ENCODE results near the gene TOLLIP.
"Not testable (repeated sequence)": the region's sequence is repeated elsewhere in the genome, so short reads cannot be mapped to it uniquely, and the experiment has no call there.

Gene TOLLIP

GRCh38 chr11:1309498-1310317 lies at the start of gene TOLLIP:
Gene TOLLIP (minus strand): TSS chr11:1309632. CDS start chr11:1309498, 134 bp downstream.
- peak; percentile 95 for DNase-seq

DNA sequence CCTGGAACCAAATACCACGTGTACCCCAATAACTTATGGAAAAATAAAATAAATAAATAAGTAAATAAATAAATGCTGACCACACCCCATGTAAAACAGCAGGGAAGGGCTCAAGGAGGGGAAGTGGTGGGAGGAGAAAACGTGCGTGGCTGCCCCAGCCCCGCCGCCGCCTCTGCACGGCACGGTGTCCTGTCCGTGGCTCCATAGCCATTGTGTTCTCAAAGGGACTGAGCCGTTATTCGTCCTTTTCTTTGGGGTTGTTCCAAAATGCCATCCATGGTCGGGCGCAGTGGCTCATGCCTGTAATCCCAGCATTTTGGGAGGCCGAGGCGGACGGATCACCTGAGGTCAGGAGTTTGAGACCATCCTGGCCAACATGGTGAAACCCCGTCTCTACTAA lies 49.5 kb upstream of the TOLLIP start:
- DNase-seq, result not testable (repeated sequence)

- DNase-seq, result no peak
Measured at GRCh38 chr11:1358286-1358685, 48.9 kb upstream of the TOLLIP start.

- no peak for DNase-seq
Measured at GRCh38 chr11:1356478-1356960, 47.1 kb upstream of the TOLLIP start.

- no peak for DNase-seq
Measured at GRCh38 chr11:1356007-1356435, 46.6 kb upstream of the TOLLIP start.

GRCh38 chr11:1354125-1354938 lies 44.9 kb upstream of the TOLLIP start:
- DNase-seq, result no peak

DNA sequence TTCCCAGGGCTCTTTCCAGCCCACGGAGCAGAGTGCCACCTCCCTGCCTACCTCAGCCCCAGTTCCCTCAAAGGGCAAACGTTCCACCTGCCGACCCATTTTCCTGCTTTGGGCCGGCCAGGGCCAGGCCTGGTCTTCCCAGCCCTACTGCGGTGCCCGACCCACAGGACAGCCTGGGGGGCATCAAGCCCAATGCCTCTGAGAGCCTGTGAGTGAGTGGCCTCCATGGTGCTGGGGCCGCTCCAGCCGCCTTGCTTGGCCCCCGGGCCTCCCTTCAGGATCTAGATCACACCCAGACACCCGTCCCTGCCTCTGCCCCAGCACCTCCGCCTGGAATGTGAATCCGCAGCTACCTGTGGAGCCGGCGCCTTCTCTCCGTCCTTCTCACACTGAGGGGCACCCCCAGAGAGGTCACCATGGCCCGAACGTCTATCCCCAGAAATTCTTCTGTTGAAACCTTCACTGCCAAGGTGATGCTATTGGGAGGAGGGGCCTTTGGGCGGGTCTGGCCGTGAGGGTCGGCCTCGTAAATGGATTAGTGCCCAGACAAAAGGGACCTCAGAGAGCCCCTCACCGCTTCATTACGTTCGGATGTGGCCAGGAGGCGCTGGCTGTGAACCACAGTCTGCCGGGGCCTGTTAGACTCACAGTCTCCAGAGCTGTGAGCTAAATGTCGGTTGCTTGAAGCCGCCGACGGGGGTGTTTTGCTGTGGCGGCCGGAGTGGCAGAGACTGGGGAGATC lies 44.1 kb upstream of the TOLLIP start:
- no peak for DNase-seq

GRCh38 chr11:1352696-1353382 lies 43.4 kb upstream of the TOLLIP start:
- DNase-seq, result no peak

DNA sequence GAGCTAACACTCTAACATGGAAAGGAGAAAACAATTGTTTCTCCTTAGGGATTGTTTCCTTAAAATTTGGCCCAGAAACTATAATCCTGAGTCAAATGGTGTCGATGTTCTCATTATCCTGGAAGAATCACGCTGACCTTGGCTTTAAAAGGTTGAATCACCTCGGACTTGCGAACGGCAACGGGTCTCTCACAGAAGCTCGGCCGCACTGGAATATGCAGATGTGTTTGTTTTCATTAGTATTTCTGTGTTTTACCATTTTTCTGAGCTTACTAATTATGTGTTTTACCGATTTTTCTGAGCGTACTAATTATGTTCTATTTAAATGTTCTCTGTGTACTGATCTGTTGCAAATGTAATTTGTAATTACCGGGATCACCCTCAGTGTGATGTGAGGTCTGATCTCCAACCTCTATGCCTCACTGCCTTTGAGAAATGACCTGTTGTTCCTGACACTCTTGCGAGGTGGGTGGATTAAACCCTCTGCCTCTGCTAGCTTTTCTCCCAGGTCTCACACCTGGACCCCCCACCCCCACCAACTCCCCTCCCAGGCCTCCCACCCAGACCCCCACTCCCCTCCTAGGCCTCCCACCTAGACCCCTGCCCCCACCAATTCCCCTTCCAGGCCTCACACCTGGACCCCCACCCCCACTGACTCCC lies 42.0 kb upstream of the TOLLIP start:
- no peak for DNase-seq

DNA sequence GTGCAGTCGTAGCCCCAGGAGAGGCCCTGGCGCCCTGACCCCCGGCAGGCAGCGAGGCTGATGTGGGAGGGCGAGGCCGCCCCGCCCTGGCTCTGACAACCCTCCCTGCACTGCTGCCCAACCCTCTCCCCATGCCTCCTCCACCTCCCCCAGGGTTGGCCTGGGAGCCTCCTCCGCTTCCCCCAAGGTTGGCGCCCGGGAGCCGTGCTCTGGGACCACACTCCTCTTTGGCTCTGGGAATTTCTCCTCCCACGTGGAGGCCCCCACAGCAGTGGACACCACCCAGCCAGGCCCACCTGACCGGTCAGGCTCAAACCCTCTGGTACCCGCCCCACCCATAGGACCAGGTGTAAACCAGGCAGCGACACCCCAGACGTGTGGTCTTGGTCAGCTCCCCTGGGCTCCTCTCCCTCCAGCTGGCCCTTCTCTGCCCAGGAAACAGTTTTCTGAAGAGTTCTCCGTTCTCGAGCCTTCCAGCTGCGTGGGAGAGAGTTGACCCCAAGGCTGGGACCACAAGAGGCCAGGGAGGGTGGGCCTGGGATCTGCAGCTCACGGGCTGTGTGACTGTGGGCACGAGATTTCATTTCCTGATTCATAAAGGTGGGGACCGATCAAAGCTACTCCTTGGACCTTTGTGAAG lies 40.8 kb upstream of the TOLLIP start:
- DNase-seq, result no peak

DNA sequence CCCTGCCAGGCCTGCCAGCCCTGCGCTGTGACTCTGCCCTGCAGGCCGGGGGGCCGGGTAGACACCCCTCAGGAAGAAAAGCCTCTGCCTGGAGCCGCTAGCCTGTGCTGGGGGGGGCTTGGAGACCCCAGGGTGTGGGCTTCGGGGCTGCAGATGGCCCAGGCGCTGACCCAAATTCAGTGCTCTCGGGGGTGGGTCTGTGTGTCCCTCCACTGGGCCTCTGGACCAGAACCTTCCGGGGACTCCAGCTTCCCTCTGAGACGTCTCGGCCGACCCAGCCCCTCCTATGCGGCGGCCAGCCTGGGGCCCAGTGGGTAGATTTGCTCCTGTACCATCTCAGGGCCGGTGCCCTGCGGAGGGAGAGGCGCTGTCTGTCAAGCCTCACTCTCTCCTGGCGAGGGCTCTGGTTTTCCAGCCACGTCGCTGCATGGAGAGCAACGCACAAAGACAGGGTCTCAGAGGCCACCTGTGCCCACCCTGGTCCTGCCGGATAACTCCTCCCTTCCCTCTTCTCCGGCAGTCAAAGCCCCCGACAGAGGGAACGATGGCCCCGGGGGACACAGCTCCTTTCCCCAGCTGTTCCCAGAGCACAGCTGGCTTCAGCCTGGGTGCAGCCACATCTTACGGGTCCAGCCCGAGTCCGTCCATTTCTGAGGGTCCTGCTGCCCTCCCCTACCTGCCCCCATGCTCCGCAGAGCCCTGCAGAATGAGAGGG lies 40.1 kb upstream of the TOLLIP start:
- no peak for DNase-seq

DNA sequence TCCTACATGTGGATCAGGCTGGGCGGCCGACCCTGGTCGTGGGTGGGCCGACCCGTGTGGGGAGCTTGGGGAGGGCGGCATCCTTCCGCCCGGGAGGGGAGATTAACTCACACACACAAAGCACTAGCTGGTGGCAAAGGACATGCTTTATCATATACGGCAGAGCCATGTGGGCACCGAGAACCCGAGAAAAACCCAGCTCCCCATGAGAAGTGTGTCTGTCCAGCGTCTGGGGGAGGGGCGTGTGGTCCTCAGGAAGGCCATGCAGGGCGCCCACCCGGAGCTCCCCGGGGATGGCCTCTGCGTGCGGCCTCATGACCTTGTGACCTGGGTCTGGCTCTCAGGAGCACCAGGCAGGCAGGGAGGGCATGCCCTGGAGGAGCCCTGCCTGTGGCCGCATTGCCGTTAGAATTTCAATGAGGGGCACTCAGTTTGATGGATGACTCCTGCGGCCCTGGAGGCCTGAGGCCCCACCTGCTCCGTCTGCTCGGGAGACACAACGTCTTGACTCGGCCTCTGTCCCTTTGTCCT lies 39.4 kb upstream of the TOLLIP start:
- no peak for DNase-seq

DNA sequence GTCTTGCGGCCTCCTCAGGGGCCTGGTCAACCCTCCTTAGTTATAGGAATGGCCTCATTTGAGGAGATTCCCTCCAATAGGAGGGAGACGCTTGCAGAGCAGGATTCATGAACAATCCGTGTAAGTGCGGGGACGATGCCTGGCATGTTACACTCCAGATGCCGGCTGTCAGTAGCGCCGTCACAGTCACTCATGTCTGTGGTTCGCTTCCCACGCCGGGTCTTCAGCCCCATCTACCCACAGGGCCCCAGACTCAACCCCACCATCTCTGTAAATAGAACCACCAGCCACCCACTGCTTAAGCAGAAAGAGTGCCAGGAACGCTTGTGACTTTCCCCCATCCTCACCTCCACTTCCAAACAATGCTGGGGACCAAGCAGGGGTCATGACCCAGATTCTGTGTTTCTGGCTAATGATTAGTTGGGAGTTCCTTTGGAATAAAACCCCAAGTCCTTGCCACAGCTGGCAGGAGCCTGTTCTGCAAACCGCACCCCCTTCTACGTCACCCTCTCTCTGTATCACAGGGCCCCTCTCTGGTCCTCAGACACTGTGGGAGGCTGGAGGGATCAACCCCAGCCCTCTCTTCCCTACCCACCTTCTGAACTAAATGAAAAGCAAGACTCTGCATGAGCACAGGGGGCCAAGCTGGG lies 38.8 kb upstream of the TOLLIP start:
- DNase-seq, result no peak

DNA sequence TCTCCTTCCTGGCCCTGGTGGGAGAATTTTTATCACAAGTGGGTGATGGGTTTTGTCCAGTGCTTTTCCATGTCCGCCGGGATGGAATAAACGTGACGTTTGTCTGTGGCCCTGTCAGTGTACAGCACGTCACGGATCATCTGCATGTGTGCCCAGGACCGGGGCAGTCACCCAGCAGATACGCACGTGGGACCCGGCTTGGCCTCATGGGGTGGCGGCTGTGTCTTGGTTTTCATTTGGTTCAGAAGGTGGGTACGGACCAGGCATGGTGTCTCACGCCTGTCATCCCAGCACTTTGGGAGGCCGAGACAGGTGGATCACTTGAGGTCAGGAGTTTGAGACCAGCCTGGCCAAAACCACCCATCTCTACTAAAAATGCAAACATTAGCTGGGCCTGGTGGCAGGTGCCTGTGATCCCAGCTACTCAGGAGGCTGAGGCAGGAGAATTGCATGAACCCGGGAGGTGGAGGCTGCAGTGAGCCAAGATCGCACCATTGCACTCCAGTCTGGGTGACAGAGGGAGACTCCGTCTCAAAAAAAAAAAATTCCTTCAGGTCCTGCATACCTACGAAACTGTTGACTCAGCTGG lies 38.1 kb upstream of the TOLLIP start:
- DNase-seq, result not testable (repeated sequence)

- no peak for DNase-seq
Measured at GRCh38 chr11:1346669-1347390, 37.4 kb upstream of the TOLLIP start.

- DNase-seq, result no peak
Measured at GRCh38 chr11:1345737-1346513, 36.5 kb upstream of the TOLLIP start.

- no peak for DNase-seq
Measured at GRCh38 chr11:1344056-1344635, 34.7 kb upstream of the TOLLIP start.
